ENCODE results near the gene HIKESHI.
"Not testable (repeated sequence)": the region's sequence is repeated elsewhere in the genome, so short reads cannot be mapped to it uniquely, and the experiment has no call there.

The HIKESHI gene

GRCh38 chr11:86288776-86289507, 13.1 kb upstream of the HIKESHI start:
- H3K4me1 ChIP-seq, result peaks cover 0 to 35% (median 4%) of the 10 kb centered on the region in 10 experiments; a peak in 8 of 20 replicates
- peak overlapping the region in 2 of 11 experiments; percentile 4 to 15; a peak in 1 of 22 replicates for H3K27ac ChIP-seq
- H4K20me1 ChIP-seq, result no peaks in the 10 kb centered on the region; a peak in 1 of 22 replicates
- H3K9ac ChIP-seq, result no peak overlapping the region
- peaks cover 5 to 18% (median 11%) of the 10 kb centered on the region in 11 experiments for H3K36me3 ChIP-seq
- no peak overlapping the region for H3K4me3 ChIP-seq
- no peak for TF ChIP-seq Cebpa-rat (IDR thresholded peaks at IDR 0.05)
- H3K9me3 ChIP-seq (replicated peaks in 1 of 11), result no peaks in the 10 kb centered on the region
- no peaks in the 10 kb centered on the region for H3K27me3 ChIP-seq
- H3K4me2 ChIP-seq, result peak overlapping the region in 2 of 11 experiments; percentile 0 to 36; a peak in 3 of 22 replicates

GRCh38 chr11:86289508-86290280, 12.3 kb upstream of the HIKESHI start:
- not testable (repeated sequence) for H3K4me2 ChIP-seq, H3K4me3 ChIP-seq, H3K9ac ChIP-seq

GRCh38 chr11:86291466-86292262, 10.4 kb upstream of the HIKESHI start:
- peaks cover 0 to 30% (median 4%) of the 10 kb centered on the region in 10 experiments; a peak in 8 of 20 replicates for H3K4me1 ChIP-seq
- 0 out of 22 replicates have a peak, but pooled peaks cover 0 to 6% (median 0%) of the 10 kb centered on the region in 11 experiments for H3K9me3 ChIP-seq (replicated peaks in 1 of 11)

More at GRCh38 chr11:86289508-86290280, 12.3 kb upstream of the HIKESHI start:
- H3K4me1 ChIP-seq, result peaks cover 0 to 35% (median 4%) of the 10 kb centered on the region in 10 experiments; a peak in 8 of 20 replicates
- H4K20me1 ChIP-seq; H3K9me3 ChIP-seq (replicated peaks in 1 of 11); H3K27me3 ChIP-seq; H3K27ac ChIP-seq: not testable (repeated sequence)
- H3K36me3 ChIP-seq, result peaks cover 0 to 10% (median 3%) of the 10 kb centered on the region in 11 experiments; a peak in 13 of 22 replicates

GRCh38 chr11:86292912-86293616, 9.0 kb upstream of the HIKESHI start:
- Histone ChIP-seq H3K4me2 (no peak overlapping the region), H3K4me3 (no peak overlapping the region)
- no peak for TF ChIP-seq Cebpa-rat (IDR thresholded peaks at IDR 0.05)

More at GRCh38 chr11:86291466-86292262, 10.4 kb upstream of the HIKESHI start:
- Histone ChIP-seq H3K4me3 (no peak overlapping the region), H3K4me2 (no peak overlapping the region), H3K27me3 (no peaks in the 10 kb centered on the region), H3K36me3 (no peaks in the 10 kb centered on the region), H3K27ac (no peak overlapping the region), H4K20me1 (no peaks in the 10 kb centered on the region; a peak in 1 of 22 replicates), H3K9ac (no peak overlapping the region)
- no peak for TF ChIP-seq Cebpa-rat (IDR thresholded peaks at IDR 0.05)

GRCh38 chr11:86294026-86294425, 8.0 kb upstream of the HIKESHI start:
- peaks cover 0 to 13% (median under 1%) of the 10 kb centered on the region in 10 experiments; a peak in 7 of 20 replicates for H3K4me1 ChIP-seq
- no peaks in the 10 kb centered on the region; a peak in 1 of 22 replicates for H4K20me1 ChIP-seq
- H3K27ac ChIP-seq, result no peak overlapping the region
- H3K27me3 ChIP-seq, result no peaks in the 10 kb centered on the region
- H3K4me2 ChIP-seq, result no peak overlapping the region
- H3K9me3 ChIP-seq (replicated peaks in 1 of 11), result 0 out of 22 replicates have a peak, but pooled peaks cover 0 to 6% (median 0%) of the 10 kb centered on the region in 11 experiments
- no peak overlapping the region for H3K4me3 ChIP-seq
- H3K36me3 ChIP-seq, result no peaks in the 10 kb centered on the region
- TF ChIP-seq Cebpa-rat (IDR thresholded peaks at IDR 0.05), result no peak
- H3K9ac ChIP-seq, result no peak overlapping the region

More at GRCh38 chr11:86292912-86293616, 9.0 kb upstream of the HIKESHI start:
- Histone ChIP-seq H3K9me3 (replicated peaks in 1 of 11) (0 out of 22 replicates have a peak, but pooled peaks cover 0 to 6% (median 0%) of the 10 kb centered on the region in 11 experiments), H3K9ac (no peak overlapping the region), H3K36me3 (no peaks in the 10 kb centered on the region), H4K20me1 (no peaks in the 10 kb centered on the region; a peak in 1 of 22 replicates), H3K27ac (no peak overlapping the region), H3K27me3 (no peaks in the 10 kb centered on the region), H3K4me1 (peaks cover 0 to 23% (median 4%) of the 10 kb centered on the region in 10 experiments; a peak in 8 of 20 replicates)

- peak overlapping the region in 7 of 11 experiments; percentile 87 to 95 (median 91); a peak in 14 of 22 replicates for H3K27ac ChIP-seq
- H4K20me1 ChIP-seq, result no peaks in the 10 kb centered on the region
- peaks cover 0 to 18% (median 7%) of the 10 kb centered on the region in 11 experiments; a peak in 10 of 22 replicates for H3K9me3 ChIP-seq (replicated peaks in 1 of 11)
- no peak for TF ChIP-seq Cebpa-rat (IDR thresholded peaks at IDR 0.05)
- peaks cover 6 to 41% (median 13%) of the 10 kb centered on the region in 10 experiments; a peak in 19 of 20 replicates for H3K4me1 ChIP-seq
- H3K27me3 ChIP-seq, result no peaks in the 10 kb centered on the region
- peak overlapping the region; percentile 70 to 81 (median 76) for H3K4me3 ChIP-seq
- peaks cover 17 to 26% (median 21%) of the 10 kb centered on the region in 11 experiments; a peak in 20 of 22 replicates for H3K36me3 ChIP-seq
- H3K9ac ChIP-seq, result peak overlapping the region in 9 of 11 experiments; percentile 82 to 93 (median 87); a peak in 13 of 22 replicates
- H3K4me2 ChIP-seq, result peak overlapping the region; percentile 52 to 92 (median 78)
Measured at GRCh38 chr11:86301742-86302091, 323 bp upstream of the HIKESHI start.

- Histone ChIP-seq H3K27ac (peak overlapping the region in 6 of 11 experiments; percentile 86 to 95 (median 91); a peak in 7 of 22 replicates), H3K4me1 (peaks cover 6 to 35% (median 13%) of the 10 kb centered on the region in 10 experiments; a peak in 19 of 20 replicates)
- TF ChIP-seq Cebpa-rat (IDR thresholded peaks at IDR 0.05), result no peak
Measured at GRCh38 chr11:86303257-86303656, 1.2 kb downstream of the HIKESHI start.

GRCh38 chr11:86308710-86309109, 6.7 kb downstream of the HIKESHI start:
- Histone ChIP-seq H3K36me3 (peaks cover 28 to 46% (median 38%) of the 10 kb centered on the region in 11 experiments), H3K9me3 (replicated peaks in 1 of 11) (peaks cover 0 to 22% (median 8%) of the 10 kb centered on the region in 11 experiments; a peak in 11 of 22 replicates)
- not testable (repeated sequence) for H3K4me3 ChIP-seq, H3K27ac ChIP-seq, H3K27me3 ChIP-seq, H3K4me2 ChIP-seq, H3K9ac ChIP-seq, H4K20me1 ChIP-seq, H3K4me1 ChIP-seq

More at GRCh38 chr11:86303257-86303656, 1.2 kb downstream of the HIKESHI start:
- peak overlapping the region; percentile 71 to 92 (median 86) for H3K4me2 ChIP-seq
- no peaks in the 10 kb centered on the region for H4K20me1 ChIP-seq
- peak overlapping the region; percentile 70 to 81 (median 76) for H3K4me3 ChIP-seq
- peak overlapping the region; percentile 82 to 93 (median 87); a peak in 21 of 22 replicates for H3K9ac ChIP-seq
- H3K27me3 ChIP-seq, result no peaks in the 10 kb centered on the region
- peaks cover 18 to 27% (median 21%) of the 10 kb centered on the region in 11 experiments; a peak in 20 of 22 replicates for H3K36me3 ChIP-seq
- H3K9me3 ChIP-seq (replicated peaks in 1 of 11), result peaks cover 0 to 20% (median 8%) of the 10 kb centered on the region in 11 experiments; a peak in 10 of 22 replicates

Data from BLaER1 treated with 17β-estradiol and CSF1 and Interleukin-3, amounts not matched to agents 10 nM and 100 nM (cell line).